ENCODE data around the gene SERTAD3.
"Not testable (repeated sequence)": the region's sequence is repeated elsewhere in the genome, so short reads cannot be mapped to it uniquely, and the experiment has no call there.

The SERTAD3 gene

GRCh38 chr19:40444000-40444824 is at the start of gene SERTAD3:
Gene SERTAD3, minus strand, starts transcription at chr19:40444335. Its CDS starts 2,255 bp downstream, at chr19:40442080.
- peak; percentile 96 for DNase-seq (ENCODE audit: low read depth)

- no peak for DNase-seq (ENCODE audit: low read depth)
These were observed 49.6 kb upstream of the SERTAD3 start for GRCh38 chr19:40493778-40494177.

- no peak for DNase-seq (ENCODE audit: low read depth)
These were observed 48.1 kb upstream of the SERTAD3 start for GRCh38 chr19:40492274-40492673.

- no peak for DNase-seq (ENCODE audit: low read depth)
These were observed 45.7 kb upstream of the SERTAD3 start for GRCh38 chr19:40489882-40490230.

GRCh38 chr19:40486017-40486416 is 41.9 kb upstream of the SERTAD3 start:
- DNase-seq (ENCODE audit: low read depth) = no peak

- DNase-seq (ENCODE audit: low read depth) = not testable (repeated sequence)
These were observed 31.9 kb upstream of the SERTAD3 start for GRCh38 chr19:40475878-40476644.

- DNase-seq (ENCODE audit: low read depth) = no peak
These were observed 30.6 kb upstream of the SERTAD3 start for GRCh38 chr19:40474737-40475136.

- no peak for DNase-seq (ENCODE audit: low read depth)
These were observed 28.4 kb upstream of the SERTAD3 start for GRCh38 chr19:40472516-40472915.

- DNase-seq (ENCODE audit: low read depth) = no peak
These were observed 27.0 kb upstream of the SERTAD3 start for GRCh38 chr19:40471111-40471510.

- no peak for DNase-seq (ENCODE audit: low read depth)
These were observed 24.9 kb upstream of the SERTAD3 start for GRCh38 chr19:40469011-40469410.

GRCh38 chr19:40466985-40467734 is 23.0 kb upstream of the SERTAD3 start, which contains the start of gene SPTBN4:
Gene SPTBN4, plus strand, starts transcription at chr19:40467001. Its CDS starts 5,621 bp downstream, at chr19:40472622.
- DNase-seq (ENCODE audit: low read depth) = no peak

- peak; percentile 74 for DNase-seq (ENCODE audit: low read depth)
These were observed 22.3 kb upstream of the SERTAD3 start for GRCh38 chr19:40466219-40466984.

- peak; percentile 99 for DNase-seq (ENCODE audit: low read depth)
These were observed 21.6 kb upstream of the SERTAD3 start, which contains the start of gene BLVRB for GRCh38 chr19:40465557-40466218. Gene BLVRB, minus strand, starts transcription at chr19:40465745. Its CDS starts 57 bp downstream, at chr19:40465688.

GRCh38 chr19:40465025-40465556 is 21.0 kb upstream of the SERTAD3 start:
- DNase-seq (ENCODE audit: low read depth) = no peak

GRCh38 chr19:40464059-40465024 is 20.2 kb upstream of the SERTAD3 start:
- DNase-seq (ENCODE audit: low read depth) = peak; percentile 45

GRCh38 chr19:40463587-40464037 is 19.5 kb upstream of the SERTAD3 start:
- DNase-seq (ENCODE audit: low read depth) = not testable (repeated sequence)

GRCh38 chr19:40461669-40462221 is 17.6 kb upstream of the SERTAD3 start:
- DNase-seq (ENCODE audit: low read depth) = no peak

- no peak for DNase-seq (ENCODE audit: low read depth)
These were observed 16.1 kb upstream of the SERTAD3 start for GRCh38 chr19:40460185-40460584.

- DNase-seq (ENCODE audit: low read depth) = no peak
These were observed 14.5 kb upstream of the SERTAD3 start for GRCh38 chr19:40458597-40458974.
